NCI-H1417 treated with DMSO at 0.1 percent for 48 hours (cell line): ENCODE measurements around the gene NAGS.
"Not testable (repeated sequence)": the region's sequence is repeated elsewhere in the genome, so short reads cannot be mapped to it uniquely, and the experiment has no call there.

Experiments
- DNase-seq: peaks from one replicate; lab custom pipeline; 2025; lab: John Stamatoyannopoulos, UW

The NAGS gene

GRCh38 chr17:43983515-43984411, 20.7 kb upstream of the NAGS start:
- no peak for DNase-seq

DNA sequence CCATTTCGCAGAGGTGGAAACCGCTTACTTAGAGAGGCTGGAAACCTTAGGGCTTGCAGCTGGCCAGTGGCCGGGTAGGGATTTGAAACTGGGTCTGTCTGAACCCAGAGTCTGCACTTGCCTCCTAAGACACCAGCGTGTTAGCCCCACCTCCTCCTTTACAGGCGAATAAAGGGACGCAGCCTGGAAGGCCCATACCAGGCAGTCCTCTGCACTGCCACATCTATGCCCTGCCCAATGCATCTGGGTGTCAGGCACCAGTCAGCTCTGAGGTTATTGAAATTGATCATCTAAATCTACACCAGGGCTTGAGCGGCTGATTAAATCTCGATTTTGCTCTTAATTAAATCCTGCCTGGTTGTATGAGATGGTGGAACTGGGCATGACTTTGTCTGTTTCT, 19.9 kb upstream of the NAGS start:
- DNase-seq = no peak

DNA sequence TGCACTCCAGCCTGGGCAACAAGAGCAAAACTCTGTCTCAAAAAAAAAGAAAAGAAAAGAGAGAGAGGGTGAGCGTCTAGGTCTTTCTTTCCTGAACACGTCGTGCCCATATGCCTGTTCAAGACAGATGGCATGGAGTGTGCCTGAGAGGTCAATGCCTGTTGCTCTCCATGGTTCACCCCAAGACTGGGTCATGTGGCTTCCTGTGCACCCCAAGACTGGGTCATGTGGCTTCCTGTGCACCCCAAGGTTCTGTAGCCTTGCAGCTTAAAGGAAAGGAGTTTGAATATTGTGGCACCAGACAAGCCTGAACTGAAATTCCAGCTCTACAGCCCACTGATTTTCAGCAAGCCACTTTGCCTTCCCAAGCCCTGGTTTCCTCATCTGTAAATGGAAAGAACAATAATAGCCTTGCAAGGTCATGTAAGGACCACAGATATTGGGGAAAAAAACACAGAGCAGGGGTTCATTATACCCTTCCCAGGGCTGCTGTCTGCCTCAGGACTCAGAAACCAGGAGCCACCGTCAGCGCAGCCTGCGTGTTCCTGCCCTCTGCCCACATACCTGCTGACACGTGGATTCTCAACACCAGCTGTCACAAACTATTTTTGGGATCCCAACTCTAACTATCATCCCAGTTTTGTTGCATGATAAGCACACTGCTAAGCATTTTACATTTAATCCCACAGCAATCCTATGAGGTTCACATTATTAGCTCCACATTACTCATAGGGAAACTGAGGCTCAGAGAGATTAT, 18.0 kb upstream of the NAGS start:
- no peak for DNase-seq

GRCh38 chr17:43987131-43988021, 17.0 kb upstream of the NAGS start:
- no peak for DNase-seq

DNA sequence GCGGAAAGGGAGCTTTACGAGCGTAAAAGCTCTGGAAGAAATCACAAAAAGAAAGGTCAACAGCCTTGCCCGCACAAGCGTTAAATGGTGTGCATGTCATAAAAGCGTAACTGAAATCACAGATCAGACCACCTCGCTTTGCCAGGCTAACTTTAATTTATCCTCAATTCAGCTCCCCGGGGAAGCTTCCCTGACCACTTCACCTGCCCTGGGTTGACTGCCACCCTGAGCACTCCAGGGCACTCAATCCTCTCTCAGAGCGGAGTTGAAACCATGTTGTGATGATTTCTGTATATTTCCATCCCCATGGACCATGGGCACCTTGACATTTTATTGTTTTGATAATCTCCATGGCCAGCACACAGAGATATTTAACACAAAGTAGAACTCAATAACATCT, 16.1 kb upstream of the NAGS start:
- DNase-seq = no peak

DNA sequence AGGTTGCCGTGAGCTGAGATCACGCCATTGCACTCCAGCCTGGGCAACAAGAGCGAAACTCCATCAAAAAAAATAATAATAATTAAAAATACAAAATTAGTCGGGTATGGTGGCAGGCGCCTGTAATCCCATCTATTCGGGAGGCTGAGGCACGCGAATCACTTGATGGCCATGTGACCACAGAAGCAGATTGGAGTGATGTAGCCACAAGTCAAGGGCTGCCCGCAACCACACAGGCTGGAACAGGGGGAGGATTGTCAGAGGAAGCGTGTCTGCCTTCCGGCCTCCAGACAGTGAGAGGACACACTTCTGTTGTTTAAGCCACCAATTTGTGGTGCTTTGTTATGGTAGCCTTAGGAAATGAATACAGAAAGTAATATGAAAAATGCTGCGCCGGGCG, 11.8 kb upstream of the NAGS start:
- DNase-seq = no peak

DNA sequence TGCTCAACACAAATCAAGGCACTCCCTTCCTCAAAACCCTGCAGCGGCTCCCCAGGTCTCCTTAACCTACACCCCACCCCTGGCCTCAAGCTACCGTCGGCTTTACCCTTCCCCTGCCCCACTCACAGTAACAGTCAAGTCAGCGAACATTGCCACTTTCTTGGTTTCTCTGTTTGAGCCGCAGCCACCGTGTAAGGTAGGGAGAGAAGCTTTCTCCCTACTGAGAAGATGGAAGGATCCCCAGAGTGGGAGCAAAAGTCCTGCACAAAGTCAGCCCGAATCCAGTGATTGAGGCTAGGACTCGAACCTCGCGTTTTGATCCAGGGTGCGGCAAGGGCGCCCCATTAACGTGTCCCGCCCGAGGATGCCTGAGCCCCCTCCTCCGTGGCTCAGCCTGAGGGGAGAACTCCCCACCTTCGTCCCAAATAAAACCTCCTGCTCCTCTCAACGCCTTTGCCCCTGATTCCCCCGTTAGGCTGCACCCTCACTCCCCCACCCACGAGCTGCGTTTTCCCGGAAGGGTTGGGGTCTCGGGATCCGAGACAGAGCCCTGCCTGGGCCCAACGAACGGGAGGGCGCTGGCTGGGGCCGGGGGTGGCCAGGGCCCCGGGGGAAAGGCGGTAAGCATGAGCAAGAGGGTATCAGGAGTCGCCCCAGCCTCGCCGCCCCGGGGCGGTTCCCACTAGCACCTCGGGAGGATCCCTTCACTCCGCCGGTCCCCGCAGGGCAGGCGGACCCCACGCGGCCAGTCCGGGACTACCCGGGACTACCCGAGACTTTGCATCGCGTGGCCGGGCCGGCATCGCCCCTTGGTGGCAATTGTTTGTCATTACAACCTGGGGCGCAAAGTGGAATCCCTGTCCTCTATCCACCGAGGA, 9.9 kb upstream of the NAGS start:
- DNase-seq = no peak

- no peak for DNase-seq
These were observed 9.3 kb upstream of the NAGS start for GRCh38 chr17:43995150-43995471.

GRCh38 chr17:43997180-43997579, 7.2 kb upstream of the NAGS start:
- not testable (repeated sequence) for DNase-seq

GRCh38 chr17:43998552-43998951, 5.9 kb upstream of the NAGS start:
- no peak for DNase-seq

GRCh38 chr17:43999024-43999423, 5.4 kb upstream of the NAGS start:
- no peak for DNase-seq

GRCh38 chr17:44000141-44000860, 4.1 kb upstream of the NAGS start:
- DNase-seq = no peak

GRCh38 chr17:44000871-44001460, 3.5 kb upstream of the NAGS start:
- no peak for DNase-seq

DNA sequence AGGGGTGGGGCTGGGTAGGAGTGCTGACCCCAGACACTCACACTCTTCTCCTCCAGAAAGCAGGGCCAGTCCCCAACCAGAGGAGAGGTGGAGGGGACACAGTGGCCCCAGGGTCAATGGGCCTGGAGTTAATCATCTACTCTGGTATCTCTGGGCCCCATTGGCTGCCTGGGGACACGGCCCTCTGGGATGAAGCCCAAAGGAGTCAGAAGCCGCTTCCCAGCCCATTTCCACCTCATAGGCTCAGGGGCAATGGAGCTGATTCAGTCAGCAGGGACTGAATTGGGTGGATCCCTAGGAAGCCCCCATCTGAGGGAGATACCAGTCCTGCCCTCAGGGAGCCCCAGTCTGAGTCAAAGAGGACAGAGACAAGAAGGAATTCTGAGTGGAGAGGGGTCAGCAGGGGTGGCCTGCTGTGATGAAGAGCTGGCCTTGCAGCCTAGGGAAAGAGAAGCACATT, 2.9 kb upstream of the NAGS start:
- no peak for DNase-seq

DNA sequence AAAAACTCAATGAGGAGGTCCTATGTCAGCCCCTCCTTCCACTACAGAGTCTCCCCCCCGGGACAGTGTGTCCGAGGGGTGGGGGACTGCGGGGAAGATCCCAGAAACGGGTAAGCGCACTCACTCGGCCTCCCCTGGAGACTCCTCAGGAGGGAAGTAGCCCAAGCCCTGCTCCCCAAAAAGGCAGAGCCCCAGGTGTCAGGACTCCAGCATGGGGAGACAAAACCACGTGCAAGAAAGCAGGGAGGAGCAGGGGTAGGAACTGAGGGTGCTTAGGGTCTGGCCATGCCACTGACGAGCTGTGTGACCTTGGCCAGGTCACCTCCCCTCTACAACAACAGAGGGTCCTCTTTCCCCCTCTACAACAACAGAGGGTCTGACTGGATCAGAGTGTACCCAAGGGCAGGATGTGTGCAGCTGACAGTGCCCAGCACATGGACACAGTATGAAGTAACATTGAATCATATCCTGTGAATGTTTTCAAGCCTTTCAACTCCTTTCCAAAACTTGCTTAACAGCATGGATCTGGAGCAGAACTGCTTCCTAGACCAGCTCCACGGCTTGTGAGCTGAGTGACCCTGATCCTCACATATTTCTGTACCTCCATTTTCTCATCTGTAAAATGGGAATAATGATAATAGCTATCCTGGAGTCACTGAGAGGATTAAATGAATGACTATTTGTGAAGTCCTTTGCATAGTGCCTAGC, 2.1 kb upstream of the NAGS start:
- no peak for DNase-seq

- no peak for DNase-seq
These were observed 522 bp downstream of the NAGS start for GRCh38 chr17:44004761-44005526.

DNA sequence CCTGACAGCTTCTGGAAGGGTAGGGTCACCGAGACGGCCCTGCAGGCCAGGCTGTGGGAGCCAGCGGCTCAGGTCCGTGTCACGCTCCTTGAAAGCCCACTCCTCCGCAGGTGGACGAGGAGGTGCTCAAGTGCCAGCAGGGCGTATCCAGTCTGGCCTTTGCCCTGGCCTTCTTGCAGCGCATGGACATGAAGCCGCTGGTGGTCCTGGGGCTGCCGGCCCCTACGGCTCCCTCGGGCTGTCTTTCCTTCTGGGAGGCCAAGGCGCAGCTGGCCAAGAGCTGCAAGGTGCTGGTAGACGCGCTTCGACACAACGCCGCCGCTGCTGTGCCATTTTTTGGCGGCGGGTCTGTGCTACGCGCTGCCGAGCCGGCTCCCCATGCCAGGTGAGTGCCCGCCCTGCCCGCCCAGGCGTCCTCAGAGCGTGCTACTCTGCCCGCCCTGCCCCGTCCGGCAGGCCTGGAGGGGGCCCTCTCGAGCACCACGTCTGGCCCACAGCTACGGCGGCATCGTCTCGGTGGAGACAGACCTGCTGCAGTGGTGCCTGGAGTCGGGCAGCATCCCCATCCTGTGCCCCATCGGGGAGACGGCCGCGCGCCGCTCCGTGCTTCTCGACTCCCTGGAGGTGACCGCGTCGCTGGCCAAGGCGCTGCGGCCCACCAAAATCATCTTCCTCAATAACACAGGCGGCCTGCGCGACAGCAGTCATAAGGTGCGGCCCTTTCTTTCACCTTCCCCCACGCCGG, 1.3 kb downstream of the NAGS start:
- DNase-seq = no peak

GRCh38 chr17:44006272-44006597, 1.8 kb downstream of the NAGS start:
- no peak for DNase-seq
